ENCODE measurements around the gene DUSP1. TPM values are rescaled to one million over a fixed set of nuclear protein-coding genes. Genes with fewer than 3 reads are reported as not detected.
A peak's percentile ranks its signal among the peaks of the same experiment; 100 is the strongest.

The DUSP1 gene
- total RNA-seq, 1 donor from 2014 or later = 294 TPM

DNA sequence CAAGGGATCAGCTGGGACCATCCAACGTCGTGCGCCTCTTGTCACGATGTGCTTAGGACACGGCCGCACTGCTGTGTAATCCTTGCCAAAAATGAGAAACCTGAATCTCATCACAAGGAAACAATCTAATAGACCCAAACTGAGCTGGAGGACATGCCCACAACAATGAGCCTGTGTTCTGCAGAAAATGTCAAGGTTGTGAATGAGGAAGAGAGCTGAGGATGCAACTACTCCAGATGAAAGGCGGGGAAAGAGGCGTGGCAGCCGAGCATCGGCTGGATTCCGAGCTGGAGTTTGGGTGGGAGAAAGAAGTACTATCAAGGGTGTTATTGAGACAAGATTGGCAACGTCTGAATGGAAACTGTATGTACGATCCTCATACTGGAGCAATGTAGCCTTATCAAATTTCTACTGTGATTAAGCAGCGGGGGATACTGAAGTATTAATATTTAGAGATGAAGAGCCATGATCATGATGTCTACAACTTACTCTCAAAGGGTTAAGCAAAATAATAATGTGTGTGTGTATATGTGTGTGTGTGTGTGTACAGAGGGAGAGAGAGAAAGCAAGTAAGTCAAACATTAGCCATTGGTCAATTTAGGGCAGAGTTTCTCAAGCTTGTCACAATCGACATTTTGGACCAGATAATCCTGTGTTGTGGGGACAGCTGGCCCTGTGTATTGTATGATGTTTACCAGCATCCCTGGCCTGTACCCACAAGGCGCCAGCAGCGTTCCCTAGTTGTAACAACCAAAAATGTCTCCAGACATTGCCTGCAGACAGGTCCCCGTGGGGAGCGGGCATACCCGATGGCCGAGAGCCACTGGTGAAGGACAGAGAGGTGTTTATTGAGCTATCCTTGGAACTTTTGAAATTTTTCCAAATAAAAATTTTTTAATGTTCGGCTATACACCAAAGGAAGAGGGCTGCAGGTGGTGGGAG lies 46.5 kb downstream of the DUSP1 start:
- peak; percentile 42 for DNase-seq (ENCODE audit: low read depth)

DNA sequence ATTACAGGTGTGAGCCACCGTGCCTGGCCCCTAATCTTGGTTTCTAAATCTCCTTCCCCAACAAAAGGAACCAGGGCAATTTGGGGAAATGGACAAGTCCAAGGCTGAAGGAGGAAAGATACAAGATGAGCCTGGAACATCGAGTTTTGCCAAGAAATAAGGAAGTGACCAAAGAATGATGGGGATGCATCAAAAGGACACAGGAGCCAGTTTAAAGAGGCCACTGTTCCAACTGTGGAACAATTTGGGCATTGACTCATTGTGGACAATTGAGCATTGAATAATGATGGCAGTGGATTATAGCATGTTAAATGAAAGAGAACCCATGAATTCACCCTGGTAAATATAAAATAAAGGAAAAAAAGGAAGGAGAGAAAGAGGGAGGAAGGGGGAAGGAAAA lies 47.5 kb downstream of the DUSP1 start:
- no peak for DNase-seq (ENCODE audit: low read depth)

DNA sequence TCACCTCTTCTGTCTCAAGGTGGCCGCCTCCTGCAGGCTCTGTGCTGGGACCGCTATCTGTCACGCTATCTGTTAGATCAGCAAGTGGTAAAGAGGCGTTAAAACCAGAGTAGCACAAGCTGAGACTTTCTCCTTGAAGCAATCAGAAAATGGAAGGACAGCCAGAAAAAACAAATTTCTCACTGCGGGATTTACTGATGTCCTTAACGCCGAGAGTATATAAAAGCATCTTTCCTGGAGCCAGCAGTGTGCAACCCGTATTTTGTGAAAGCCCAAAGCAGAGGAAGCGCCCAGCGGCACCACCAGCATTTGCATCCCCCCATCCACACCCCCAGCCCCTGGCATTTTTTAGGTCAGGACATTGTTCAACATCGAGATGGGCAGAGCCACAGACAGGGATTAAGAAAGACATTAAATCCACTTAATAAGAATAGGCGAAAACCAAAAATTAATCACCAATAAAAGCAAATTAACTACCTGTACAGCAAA lies 48.6 kb downstream of the DUSP1 start:
- DNase-seq (ENCODE audit: low read depth) = no peak

DNA sequence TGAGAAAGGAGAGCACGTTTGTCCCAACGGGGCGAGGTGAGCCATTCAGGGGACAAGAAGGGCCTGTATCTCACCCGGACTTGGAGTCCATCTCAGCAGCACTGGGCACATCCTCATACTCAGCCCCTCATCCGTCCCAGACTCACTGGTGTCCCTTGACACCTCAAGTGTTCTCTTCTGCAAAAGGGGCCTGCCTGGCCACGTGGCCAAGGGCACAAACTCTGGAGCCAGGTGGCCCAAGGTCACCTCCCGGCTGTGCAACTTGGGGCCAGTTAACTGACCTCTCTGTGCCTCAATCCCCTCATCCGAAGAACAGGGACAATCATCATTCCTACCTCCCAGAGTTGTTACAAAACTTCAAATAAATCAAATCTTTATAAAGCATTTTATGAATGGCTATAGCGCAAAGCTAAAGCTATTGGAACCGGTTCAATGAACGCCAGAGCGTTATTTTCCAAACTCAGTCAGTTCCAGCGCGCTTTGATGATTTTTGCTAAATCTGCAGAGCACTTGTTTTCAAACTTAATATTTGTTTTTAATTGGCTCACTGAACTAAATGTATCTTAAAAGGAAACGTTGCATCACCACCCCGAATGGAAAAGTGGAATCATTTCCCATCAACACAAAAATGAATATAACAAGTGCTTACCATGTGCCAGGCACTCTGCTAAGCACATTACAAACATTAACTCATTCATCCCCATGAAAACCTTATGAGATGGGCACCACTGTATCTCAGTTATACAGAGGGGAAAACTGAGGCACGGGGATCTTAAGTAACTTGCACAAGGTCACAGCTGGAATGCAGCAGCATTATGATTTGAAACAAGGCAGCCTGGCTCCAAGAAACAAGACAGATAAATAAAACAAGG lies 49.3 kb downstream of the DUSP1 start:
- no peak for DNase-seq (ENCODE audit: low read depth)

DNA sequence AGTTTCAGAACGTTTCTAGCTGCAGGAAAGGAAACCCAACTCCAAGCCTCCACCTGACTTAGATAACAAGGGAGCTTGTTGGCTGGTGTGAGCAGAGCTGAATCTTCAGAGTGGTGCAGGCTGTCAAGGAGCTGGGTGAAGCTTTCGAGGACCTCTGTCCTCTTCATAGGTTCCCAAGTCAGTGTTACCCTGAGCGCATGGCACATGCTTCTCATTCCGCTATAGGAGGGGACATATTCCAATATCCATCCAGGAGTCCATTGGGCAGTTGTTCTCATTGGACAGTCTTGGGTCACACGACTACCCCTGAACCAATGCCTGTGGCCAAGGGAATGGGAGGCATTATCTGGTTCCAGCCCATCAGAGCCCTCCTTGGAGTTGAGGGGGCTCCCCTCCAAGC lies 50.3 kb downstream of the DUSP1 start:
- no peak for DNase-seq (ENCODE audit: low read depth)

DNA sequence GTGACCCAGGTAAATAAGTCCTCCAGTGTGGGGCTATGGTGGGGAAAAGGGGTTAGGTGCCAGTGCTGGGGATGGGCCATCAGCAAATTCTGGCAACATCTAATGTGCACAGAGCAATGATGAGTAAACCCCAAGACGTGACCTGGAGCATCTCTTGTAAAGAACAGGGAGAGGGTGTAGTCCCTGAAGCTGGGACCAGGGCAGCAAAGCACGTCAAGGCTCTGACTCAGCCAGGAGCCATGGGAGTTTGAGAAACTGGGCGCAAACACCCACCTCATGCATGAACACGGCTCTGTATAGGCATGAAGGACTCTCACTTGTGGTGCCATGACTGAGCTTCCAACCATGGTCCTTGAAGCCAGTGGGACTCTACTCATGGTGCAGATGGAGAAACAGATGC lies 51.8 kb downstream of the DUSP1 start:
- no peak for DNase-seq (ENCODE audit: low read depth)

DNA sequence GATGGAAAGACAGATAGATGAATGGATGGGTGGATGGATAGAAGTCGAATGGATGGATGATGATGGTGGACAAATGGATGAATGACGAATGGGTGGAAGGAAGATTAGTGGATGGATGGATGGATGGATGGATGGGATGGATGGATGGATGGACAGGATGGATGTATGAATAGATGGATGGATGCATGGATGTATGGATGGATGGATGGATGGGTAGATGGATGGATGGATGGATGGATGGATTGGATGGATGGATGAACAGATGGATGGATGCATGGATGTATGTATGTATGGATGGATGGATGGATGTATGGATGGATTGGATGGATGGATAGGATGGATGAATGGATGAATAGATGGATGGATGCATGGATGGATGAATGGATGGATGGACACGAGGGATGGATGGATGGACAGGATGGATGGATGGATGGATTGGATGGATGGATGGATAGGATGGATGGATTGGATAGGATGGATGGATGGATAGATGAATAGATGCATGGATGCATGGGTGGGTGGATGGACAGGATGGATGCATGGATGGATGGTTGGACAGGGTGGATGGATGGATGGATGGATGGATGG lies 52.4 kb downstream of the DUSP1 start:
- no peak for DNase-seq (ENCODE audit: low read depth)

Other genes with a start within 250 kb of the DUSP1 start
- gene NEURL1B, start 129.9 kb downstream of the DUSP1 start, total RNA-seq = 0.15 and 1.6 TPM in 2 replicates
- gene ERGIC1, start 63.1 kb upstream of the DUSP1 start, total RNA-seq = 143 and 240 TPM in 2 replicates
- gene RPL26L1, start 188.2 kb upstream of the DUSP1 start, total RNA-seq = 36.0 and 53.5 TPM in 2 replicates
- 282 and 284 TPM in 2 replicates for gene ATP6V0E1, start 212.6 kb upstream of the DUSP1 start, total RNA-seq

Data from renal cortical epithelial cell (primary cell).